ENCODE results near the gene ATP2C1.

Gene ATP2C1

DNA sequence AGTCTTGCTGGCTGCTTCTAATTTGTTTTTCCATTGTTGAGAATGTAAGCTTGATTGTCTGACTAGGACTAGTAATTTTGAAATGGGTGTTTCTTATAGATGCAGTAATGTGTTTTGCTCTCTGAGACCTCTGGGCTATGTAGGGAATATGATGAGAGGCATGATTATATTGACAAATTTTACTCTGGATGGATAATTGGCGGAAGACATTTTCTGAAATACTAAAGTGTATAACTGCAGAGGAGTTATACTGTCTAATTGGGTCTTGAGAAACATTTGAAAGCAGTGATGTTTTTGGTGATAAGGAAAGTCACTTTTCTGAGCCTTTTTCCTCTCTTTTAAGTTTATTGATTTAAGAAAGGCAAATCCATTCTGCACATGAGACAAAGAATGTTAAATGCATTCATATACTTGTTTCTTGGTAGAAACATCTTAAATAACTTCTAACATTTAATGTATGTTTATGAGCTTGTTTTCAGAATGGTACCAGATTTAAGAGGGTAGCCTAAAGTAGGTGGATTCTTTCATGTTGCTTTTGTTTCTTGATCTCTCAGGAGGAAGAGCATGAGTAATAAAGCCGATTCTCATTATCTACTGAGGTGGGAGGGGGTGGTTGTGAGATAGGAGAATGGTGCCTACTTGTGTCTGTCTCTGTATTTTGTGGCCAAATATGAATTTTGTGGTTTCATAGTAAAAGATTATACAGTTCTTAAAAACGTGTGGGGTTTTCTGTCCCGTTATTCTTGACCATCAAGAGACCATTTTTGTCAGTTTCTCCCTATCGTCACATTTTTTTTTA lies 2.0 kb downstream of the ATP2C1 start:
- DNase-seq, result no peak

DNA sequence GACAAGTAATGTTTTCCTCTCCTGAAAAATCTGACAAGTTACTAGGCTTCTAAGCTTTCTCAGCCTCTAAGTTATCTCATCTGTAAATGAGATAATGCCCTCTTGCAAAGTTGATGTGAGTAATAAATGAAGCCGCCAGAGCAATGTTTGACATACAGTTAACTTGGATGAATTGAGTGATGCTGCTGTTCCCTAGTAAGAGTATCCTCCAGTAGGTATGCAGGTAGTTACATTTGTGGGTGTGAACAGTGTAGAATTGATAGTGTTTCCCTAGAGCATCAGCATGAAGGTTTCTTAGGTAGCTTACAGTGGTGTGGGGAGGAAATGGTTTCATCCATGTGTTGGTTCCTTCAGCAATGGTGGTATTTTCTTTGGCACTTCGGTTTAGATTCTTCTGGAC lies 3.4 kb downstream of the ATP2C1 start:
- no peak for DNase-seq

DNA sequence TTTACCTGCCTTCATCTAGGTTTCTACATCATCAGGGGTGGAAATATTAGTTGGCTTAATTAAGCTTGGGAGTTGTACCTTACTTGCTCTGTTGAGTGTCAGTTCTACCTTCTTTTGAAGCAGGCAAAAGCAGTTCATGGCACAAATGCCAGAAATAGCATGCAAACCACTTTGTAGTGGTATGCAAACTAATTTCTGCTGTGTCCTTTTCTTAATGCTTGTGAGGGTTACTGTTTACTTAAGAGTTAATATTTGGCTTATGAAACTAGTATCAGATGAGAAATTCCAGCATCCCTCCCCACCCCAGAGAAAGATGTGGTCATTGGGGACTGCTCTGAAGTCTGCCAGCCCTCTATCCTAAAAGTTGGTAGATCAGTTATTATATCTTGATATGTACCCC lies 7.1 kb downstream of the ATP2C1 start:
- DNase-seq, result no peak

DNA sequence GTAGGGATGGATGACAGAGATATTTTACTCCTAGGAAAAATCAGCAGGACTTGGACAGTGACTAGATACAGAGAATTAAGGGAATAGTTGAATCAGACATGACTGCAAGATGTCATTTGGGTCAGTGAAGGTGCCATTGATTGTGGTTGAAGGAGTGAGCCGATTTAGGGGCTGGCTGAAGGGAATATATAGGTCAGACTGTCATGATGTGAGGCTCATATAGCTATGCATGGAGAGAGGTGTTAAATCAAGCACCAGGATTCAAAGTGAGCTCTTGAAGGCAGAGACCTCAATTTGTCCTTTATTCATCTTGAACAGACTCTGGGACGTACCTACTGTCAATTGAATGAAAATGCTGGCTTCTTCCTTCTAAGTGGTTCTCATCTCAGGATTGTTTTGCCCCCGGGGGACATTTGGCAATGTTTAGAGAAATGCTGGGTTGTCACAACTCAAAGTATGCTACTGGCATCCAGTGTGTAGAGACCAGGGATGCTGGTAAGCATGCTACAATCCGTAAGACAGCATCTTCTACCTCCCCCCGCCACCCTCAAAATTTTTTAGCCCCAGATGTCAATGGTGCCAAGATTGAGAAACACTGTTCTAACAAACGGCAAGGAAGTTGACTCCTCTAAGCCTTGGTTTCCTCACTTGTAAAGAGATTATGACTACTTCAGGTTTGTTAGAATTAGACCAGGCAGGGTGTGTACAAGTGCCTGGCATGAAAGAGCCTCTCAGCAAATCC lies 7.8 kb downstream of the ATP2C1 start:
- DNase-seq, result no peak

DNA sequence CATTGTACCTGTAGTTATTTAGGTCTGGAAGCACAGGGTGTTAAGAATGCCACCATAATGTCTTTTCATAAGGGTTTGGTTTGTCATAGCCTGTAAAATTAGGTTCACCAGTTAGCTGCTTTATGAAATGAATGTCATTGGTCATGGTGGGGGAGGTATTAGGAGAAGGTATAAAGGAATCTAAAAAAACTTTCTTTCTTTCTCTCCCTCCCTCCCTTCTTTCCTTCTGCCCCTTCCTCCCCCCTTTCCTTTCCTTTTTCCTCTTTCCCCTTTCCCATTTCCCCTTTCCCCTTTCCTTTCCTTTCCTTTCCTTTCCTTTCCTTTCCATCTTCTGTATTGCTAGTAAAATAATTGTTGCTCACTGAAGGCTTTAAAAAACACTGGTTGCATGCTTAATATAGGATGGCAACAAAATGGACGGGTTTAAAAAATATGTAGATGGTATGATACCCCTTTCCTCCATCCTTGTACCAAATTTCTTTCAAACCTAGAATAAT lies 9.6 kb downstream of the ATP2C1 start:
- DNase-seq, result no peak

DNA sequence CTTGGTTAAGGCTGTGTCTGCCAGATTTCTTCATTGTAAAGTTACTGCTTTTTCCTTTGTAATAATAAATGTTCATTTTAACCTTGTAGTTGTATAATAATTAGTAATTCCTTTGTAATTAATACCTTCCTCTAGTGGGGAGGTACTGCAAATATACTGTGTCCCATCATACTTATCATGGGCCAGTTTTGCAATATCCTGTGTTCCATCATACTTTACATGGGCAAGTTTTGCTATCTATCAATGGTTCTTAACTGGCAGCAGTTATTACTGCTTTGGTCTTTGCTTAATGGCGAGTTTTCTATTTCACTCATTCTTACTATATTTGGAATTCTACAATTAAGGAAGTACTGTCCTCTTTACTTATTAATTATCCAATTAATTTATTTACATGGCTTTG lies 10.6 kb downstream of the ATP2C1 start:
- DNase-seq, result no peak

DNA sequence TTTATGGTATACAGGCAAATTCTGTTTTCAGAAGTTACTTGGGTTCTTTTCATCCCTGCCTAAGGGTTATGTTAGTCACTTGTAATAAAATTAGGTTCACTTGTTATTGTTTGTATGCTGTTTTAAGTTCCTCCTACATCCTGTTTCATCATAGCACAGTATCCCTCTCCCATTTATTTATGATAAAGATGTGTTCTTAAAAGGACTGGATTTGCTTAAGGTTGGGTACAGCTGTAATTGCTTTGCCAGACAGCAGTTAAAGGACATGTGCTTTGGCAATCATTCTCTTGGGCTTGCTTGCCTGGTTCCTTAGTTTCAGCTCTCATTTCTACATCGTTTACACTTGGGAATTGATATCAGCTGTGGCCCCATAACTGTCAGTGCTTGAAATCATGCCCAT lies 11.7 kb downstream of the ATP2C1 start:
- no peak for DNase-seq

DNA sequence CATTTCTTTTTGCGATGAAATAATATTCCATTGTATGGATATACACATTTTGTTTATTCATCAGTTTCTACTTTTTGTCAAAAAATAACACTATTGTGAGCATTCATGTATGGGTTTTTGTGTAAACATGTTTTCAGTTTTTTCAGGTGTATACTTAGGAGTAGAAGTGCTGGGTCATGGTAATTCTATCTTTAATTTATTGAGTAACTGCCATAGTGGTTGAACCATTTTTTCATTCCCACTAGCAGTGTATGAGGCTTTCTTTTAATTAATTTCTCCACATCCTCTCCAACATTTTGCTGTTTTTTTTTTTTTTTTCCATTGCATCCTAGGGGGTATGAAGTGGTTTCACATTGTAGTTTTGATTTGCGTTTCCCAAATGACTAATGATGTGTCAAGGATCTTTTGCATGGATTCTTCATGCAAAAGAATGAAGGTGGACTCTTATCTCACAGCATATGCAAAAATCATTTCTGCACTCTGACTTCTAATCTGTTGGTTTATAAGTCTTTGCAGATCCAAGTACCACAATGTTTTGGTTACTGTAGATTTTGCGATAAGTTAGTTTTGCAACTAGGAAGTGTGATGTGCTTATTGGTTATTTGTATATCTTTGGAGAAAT lies 12.6 kb downstream of the ATP2C1 start:
- DNase-seq, result no peak

DNA sequence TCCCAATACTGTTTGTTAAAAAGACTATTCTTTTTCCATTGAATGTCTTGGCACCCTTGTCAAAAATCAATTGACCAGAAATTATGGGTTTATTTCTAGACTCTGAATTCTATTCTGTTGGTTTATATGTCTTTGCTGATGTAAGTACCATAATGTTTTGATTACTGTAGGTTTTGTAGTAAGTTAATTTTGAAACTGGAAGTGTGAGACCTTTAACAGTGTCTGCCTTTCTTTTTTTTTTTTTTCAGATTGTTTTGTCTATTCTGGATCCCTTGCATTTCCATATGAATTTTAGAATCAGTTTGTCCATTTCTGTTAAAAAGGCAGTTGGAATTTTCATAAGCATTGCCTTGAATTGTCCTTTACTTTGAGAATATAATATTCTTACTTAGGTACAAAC lies 13.6 kb downstream of the ATP2C1 start:
- DNase-seq, result no peak

DNA sequence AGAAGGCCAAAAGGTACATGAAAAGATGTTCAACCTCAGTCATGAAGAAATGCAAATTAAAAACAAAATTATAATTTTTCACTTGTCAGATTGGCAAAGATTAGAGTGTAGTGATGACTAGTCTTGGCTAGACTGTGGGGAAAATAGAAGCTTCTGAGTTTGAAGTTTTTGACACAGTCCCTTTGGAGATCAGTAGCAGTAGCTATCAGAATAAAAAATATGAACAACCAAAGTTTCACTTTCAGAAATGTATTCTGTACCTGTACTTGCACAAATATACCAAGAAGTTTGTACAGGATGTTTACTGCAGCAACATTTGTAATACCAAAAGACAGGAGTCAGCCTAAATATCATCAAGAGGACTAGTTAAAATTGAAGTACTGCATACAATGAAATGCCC lies 14.1 kb downstream of the ATP2C1 start:
- no peak for DNase-seq

DNA sequence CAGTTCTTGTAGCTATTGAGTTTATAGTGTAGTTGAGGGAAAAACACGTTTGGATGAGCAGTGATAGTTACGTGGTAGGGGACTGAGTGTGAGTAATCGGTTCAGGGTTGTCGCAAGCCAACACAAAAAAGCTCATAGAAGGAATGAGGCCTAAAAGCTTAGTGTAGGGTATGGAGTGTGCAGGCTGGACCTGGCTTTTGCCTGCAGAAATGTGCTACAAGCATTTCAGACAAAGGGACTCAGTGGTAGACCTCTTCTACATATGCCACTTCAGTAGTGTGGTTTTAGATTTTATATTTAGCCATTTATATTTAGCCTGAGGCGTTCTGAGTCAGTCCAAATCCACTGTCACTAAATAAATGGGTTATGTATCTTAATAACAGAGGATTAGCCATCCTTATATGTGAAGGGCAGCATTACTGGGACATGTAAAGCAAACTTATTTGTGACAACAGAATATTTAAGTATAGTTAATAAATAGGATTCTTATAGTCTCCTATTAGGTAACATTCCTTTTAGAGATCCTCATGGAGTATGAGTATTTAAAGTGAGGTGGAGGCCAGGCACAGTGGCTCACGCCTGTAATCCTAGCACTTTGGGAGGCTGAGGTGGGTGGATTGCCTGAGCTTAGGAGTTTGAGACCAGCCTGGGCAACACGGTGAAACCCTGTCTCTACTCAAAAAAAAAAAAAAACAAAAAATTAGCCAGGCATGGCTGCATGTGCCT lies 21.8 kb downstream of the ATP2C1 start:
- peak in 1 of 56 donors; percentile 4 for DNase-seq

DNA sequence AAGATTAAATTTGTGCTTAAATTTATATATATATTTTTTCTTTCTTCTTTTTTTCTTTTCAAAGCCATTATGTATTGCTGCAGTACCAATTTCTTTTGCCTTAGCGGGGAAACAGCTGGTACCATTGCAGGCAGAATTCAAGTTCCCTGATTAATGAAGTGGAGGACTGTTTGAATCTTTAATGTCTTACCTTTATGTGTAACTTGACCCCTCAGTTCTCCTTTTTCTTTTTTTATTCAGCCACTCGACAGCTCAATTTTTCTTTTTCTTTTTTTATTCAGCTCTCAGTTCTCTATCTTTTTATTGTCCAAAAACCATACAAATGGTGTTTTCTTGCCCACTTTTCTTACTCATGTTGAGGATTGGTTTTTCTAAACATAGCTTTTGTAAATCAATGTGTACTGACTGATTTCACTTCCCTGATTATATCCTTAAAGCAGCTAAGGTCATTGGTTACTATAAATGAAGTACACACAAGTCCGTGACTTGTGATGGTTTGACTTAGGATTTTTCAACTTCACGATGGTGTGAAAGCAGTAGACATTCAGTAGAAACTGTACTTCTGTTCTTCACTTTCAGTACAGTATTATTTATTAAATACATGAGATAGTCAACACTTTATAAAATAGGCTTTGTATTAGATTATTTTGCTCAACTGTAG lies 22.8 kb downstream of the ATP2C1 start:
- no peak for DNase-seq

DNA sequence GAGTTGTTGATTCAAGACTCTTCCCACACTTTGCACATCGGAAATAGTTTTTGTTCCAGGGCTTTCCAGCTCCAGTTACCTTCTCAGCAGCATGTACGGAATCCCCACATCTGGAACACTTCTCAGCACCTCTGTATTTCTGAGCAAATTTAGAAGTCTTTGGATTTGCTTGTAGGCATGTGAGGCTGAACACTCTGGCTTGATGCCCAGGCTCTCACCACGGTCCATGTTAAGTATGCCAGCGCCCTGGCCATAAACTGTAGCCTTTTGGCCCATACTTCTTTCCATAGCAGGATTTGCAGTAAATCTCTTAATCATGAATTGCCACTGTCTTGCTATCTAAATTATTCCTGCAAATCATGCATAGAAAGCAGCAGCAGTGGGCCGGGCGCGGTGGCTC lies 24.4 kb downstream of the ATP2C1 start:
- no peak for DNase-seq

DNA sequence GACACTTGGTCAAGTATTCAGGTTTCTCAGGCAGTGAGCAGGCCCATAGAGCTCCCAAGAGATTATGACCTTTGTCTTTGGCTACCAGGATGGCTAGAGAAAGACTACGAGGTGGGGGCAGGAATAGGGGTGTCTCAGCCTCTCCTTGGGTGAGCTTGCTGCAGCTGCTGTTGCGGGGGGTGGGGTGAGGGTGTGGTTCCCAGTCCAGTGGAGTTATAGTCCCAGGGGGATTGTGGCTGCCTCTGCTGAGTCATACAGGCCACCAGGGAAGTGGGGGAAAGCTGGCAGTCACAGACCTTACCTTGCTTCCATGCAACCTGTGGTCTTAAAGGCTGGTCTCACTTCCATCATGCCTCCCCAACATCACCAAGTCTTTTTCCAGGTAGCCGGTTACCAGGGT lies 31.7 kb downstream of the ATP2C1 start:
- DNase-seq, result no peak

DNA sequence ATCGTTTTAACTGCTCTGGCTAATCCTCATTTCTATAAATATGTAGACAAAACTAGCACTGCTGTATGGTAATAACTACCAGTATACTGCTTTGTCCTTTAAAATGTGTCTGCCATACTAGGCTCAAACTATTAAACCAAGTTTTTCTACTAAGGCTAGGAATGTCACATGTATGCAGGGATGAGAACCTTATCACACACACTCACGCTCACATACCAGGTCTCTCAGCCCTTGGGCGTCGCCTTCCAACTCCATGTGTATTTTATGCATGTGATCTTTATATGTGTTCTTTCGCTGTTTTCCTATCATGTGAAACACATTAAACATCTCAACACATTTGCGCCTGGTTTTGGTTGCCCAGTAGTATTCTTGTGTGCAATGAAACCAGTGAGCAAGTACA lies 32.6 kb downstream of the ATP2C1 start:
- DNase-seq, result no peak

DNA sequence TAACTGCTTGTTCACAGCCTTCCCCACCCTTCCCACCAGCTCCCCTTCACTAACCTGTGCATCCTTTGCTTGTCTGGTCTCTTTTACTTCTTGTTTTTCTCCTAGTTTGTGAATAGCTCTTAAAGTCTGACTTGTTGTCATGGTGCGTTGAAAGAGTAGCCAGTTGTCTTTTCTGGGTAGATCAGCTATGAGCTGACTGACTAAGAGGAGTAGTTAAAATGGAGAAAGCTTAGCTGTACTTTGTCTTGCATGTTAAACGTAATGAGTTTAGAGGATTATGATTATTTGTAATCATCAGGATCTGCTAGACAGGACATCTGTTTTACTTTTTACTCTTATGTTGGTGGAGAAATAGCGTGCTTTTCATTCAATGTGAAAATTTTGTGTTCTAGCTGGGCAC lies 35.9 kb downstream of the ATP2C1 start:
- DNase-seq, result no peak

DNA sequence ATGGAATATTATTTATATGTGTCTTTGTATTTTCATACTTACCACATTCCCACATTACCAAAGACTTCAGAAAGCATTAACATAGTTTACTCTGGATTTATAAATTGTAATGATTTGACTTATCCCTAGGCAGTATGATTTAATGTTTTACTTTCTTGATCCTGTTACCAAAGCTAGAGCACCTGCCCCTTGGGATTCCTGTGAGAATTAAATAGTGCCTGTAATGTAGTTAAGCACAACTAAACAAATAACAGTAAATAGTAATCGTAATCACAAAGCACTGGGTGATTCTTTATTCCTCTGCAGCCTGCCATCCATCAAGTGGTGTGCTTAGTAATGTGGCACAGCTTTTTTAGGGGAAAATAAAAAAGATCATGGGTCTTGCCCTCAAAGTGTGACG lies 39.1 kb downstream of the ATP2C1 start:
- DNase-seq, result no peak

DNA sequence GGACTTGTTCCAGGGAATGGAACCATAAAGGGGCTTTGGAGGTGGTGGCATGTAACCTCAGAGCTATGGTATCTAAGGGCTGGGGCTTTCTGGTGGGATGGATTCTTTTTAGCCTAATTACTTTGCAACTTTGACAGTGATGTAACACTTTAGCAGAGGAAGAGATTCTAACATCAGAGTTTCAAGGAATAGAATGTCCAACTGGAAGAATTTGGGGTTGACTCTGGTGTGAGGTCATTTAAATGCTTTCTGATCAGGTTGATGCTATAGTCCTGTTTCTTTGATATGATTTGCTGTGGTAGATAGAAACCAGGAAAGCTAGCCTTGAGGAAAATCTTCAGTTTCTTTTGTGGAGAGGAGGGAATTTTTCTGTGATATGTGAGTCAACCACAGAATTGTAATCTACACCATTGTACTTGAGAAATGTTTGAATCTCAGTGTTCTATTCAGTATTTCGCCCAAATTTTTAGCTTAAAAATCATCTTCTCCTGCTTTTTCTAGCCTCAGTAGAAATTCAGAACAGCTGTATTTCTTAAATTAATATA lies 40.0 kb downstream of the ATP2C1 start:
- no peak for DNase-seq

DNA sequence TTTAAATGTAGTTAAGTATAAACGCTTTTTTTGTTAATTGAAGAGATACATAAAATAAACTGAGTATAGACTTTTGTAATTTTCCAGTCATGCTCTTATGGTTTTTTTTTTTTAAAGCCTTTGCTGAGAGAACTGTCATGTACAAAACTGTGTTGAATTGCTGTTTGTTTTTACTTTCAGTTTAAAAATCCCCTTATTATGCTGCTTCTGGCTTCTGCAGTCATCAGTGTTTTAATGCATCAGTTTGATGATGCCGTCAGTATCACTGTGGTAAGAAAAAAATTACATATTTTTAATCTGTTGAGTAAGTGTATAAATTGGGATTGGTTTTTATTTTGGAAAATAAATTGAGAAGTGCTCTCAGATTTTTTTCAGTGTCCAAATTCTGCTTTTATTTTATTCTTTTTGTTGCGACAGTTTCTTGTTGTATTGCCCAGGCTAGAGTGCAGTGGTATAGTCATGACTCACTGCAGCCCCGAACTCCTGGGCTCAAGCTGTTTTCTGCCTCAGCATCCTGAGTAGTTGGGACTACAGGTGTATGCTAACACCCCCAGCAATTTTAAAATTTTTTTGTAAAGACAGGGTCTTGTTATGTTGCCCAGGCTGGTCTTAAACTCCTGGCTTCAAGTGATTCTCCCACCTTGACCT lies 40.7 kb downstream of the ATP2C1 start:
- DNase-seq, result no peak

DNA sequence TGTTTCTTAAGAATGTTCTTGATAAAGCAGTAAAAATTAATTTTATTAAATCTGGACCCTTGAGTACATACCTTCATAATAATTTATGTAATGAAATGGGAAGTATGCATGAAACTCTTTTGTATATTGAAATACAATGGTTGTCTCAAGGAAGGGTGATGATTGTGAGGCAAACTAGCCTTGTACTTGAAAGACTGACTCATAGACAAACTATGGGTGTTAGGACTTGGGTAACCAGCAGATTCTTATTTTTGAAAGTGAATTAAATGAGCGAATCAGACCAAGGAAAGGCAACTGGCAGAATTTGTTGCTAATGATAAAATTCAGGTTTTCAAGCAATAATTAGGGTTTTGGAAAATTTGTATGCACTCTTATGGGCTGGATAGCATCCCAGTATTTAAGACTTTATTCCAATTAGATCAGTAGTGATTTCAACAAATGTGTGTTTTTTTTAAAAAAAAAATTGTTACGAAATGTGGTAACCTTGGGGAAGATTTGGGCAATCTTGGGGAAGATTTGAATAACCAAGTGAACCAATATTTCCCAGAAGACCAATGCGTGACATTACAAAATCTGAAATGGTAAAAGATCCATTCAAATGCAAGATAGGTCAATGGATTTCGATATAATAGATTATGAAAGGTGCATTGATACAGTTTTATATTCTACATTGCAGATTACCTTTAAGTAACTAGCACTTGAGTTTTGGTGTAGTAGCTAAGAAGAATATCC lies 42.0 kb downstream of the ATP2C1 start:
- DNase-seq, result no peak

All from amygdala (tissue), 56 donors.